K562 (cell line): ENCODE measurements around the gene MCM7. TPM values are rescaled to one million over a fixed set of nuclear protein-coding genes. Genes with fewer than 3 reads are reported as not detected.

ENCODE experiments used
- ATAC-seq: fragments of 200-7000 bp; cut with Tn5 transposase; 3 replicates; pipeline ENCODE4 v1.9.1; 2020; ENCODE audit warnings: moderate library complexity
- BruUV-seq: library from RNA; stranded (reverse); fragments of 400-500 nt; replicated peaks from 2 replicates; lab custom pipeline; 2021; lab: Mats Ljungman, UMichigan
- CTCF ChIA-PET: fragments of 300-600 bp; formaldehyde crosslinking; extraction: SDS; loops from one replicate; lab custom pipeline; 2021; ENCODE audit warnings: low intra/inter-chr PET ratio; lab: Yijun Ruan, JAX
- POLR2A ChIA-PET: fragments of 300-600, 350-650 bp; sonication (Branson Sonifier 250); formaldehyde crosslinking; extraction: SDS; loops from one replicate; lab custom pipeline; 2021; ENCODE audit warnings: antibody characterized with exemption, inconsistent platforms; lab: Yijun Ruan, JAX
- DNase-seq, 4 experiments: peaks; one replicate each; pipeline versions ENCODE4 v3.0.0 to v3.0.0-alpha.2; 2011 to 2018; ENCODE audit warnings: low spot score in 3 of 4, mixed read lengths in 3 of 4; ENCODE audit errors: extremely low read depth in 1 of 4
- FAIRE-seq: peaks from 2 replicates; lab custom pipeline; 2011; peaks lifted over from hg19 to GRCh38; lab: Jason Lieb, UNC
- H2AFZ ChIP-seq: 2 replicates; pipeline ENCODE4 v1.6.0; 2011; ENCODE audit warnings: low read depth, low read length, control low read depth, inconsistent platforms
- H3K27ac ChIP-seq: fragments of 200-600 bp; 3 replicates; pipeline ENCODE4 v1.8.0; 2011; ENCODE audit warnings: low read depth, mild to moderate bottlenecking, control low read depth, inconsistent platforms, low read length, moderate library complexity, mixed read lengths; ENCODE audit errors: extremely low read depth
- H3K27me3 ChIP-seq, 2 experiments: fragments of 300-600 bp in 1 of 2; 2 replicates in 1 of 2; 3 replicates in 1 of 2; pipeline versions ENCODE4 v1.6.0 to v1.8.0; 2011; ENCODE audit warnings: inconsistent platforms in 2 of 2, low read length in 2 of 2, mild to moderate bottlenecking in 1 of 2, mixed read lengths in 1 of 2, moderate library complexity in 1 of 2; ENCODE audit not compliant: control insufficient read depth in 2 of 2, insufficient read depth in 2 of 2
- H3K36me3 ChIP-seq: fragments of 300-600 bp; 3 replicates; pipeline ENCODE4 v1.8.0; 2011; ENCODE audit warnings: mild to moderate bottlenecking, low read length, inconsistent platforms; ENCODE audit not compliant: control insufficient read depth, insufficient read depth
- H3K4me1 ChIP-seq, 2 experiments: fragments of 200-600 bp in 1 of 2; replicated peaks in 1 of 2; 2 replicates in 1 of 2; 3 replicates in 1 of 2; pipeline versions ENCODE4 v1.5.1 to v1.8.0; 2011; ENCODE audit warnings: inconsistent platforms in 2 of 2, low read length in 2 of 2, mild to moderate bottlenecking in 1 of 2, mixed read lengths in 1 of 2, moderate library complexity in 1 of 2; ENCODE audit not compliant: control insufficient read depth in 2 of 2, insufficient read depth in 2 of 2
- H3K4me2 ChIP-seq: 2 replicates; pipeline ENCODE4 v1.6.1; 2011; ENCODE audit warnings: low read length, control low read depth, inconsistent platforms, mixed read lengths; ENCODE audit not compliant: insufficient read depth
- H3K4me3 ChIP-seq: fragments of 200-600 bp; sonication (generic), shearing (Covaris generic); 2 replicates; pipeline ENCODE4 v1.5.1; 2016; ENCODE audit warnings: control low read depth, inconsistent platforms
- H3K79me2 ChIP-seq: fragments of 200-600 bp; 3 replicates; pipeline ENCODE4 v1.8.0; 2011; ENCODE audit warnings: low read length, inconsistent platforms; ENCODE audit not compliant: control insufficient read depth, insufficient read depth
- H3K9ac ChIP-seq, 2 experiments: 2 replicates each; pipeline versions ENCODE4 v1.6.0 to v1.6.1; 2011; ENCODE audit warnings: low read depth in 2 of 2, low read length in 2 of 2, control low read depth in 1 of 2, inconsistent platforms in 1 of 2, mild to moderate bottlenecking in 1 of 2, mixed read lengths in 1 of 2; ENCODE audit not compliant: insufficient read depth in 1 of 2
- H3K9me1 ChIP-seq: one replicate; pipeline ENCODE4 v1.6.0; 2011; ENCODE audit warnings: inconsistent platforms, mild to moderate bottlenecking, low read length, moderate library complexity; ENCODE audit not compliant: control insufficient read depth, insufficient read depth
- H3K9me3 ChIP-seq: replicated peaks from 2 replicates; pipeline ENCODE4 v1.5.1; 2011; ENCODE audit warnings: low read depth, low read length, inconsistent platforms; ENCODE audit not compliant: control insufficient read depth, insufficient read depth
- H4K20me1 ChIP-seq: replicated peaks from 2 replicates; pipeline ENCODE4 v1.6.1; 2011; ENCODE audit warnings: low read length, inconsistent platforms, mixed read lengths; ENCODE audit not compliant: control insufficient read depth, insufficient read depth
- ERF ChIP-seq: fragments of 450-650 bp; formaldehyde crosslinking; IDR thresholded peaks from 2 replicates; pipeline ENCODE4 v1.4.0; 2020; ENCODE audit warnings: mild to moderate bottlenecking, mixed read lengths
- JUN ChIP-seq, 2 experiments: sonication (generic) in 1 of 2; formaldehyde crosslinking in 1 of 2; IDR thresholded peaks; 2 replicates each; pipeline versions ENCODE4 v1.6.1 to v1.8.0; 2012 to 2022; ENCODE audit warnings: borderline replicate concordance in 2 of 2, mild to moderate bottlenecking in 2 of 2, improper control_type of control experiment in 1 of 2, low read depth in 1 of 2, low read length in 1 of 2, missing genetic modification reagents in 1 of 2
- KAT8 ChIP-seq: fragments of 450-650 bp; IDR thresholded peaks from 2 replicates; pipeline ENCODE4 v1.6.1; 2016; ENCODE audit warnings: low read depth, mild to moderate bottlenecking
- MCM7 ChIP-seq, 2 experiments: fragments of 450-650 bp; IDR thresholded peaks; 2 replicates each; pipeline ENCODE4 v1.6.1; 2016 to 2018
- PHF8 ChIP-seq: fragments of 200-600 bp; sonication (generic); IDR thresholded peaks from 2 replicates; pipeline ENCODE4 v1.6.1; 2012; ENCODE audit warnings: mixed run types, mild to moderate bottlenecking, inconsistent platforms, low read length, moderate library complexity, borderline replicate concordance
- POLR2A ChIP-seq: fragments of 450-650 bp; conservative IDR thresholded peaks from 2 replicates; pipeline ENCODE4 v1.6.1; 2016
- PRMT5 ChIP-seq: sonication (generic); formaldehyde crosslinking; IDR thresholded peaks from 2 replicates; pipeline ENCODE4 v1.5.0; 2020; ENCODE audit warnings: missing genetic modification reagents
- RBFOX2 ChIP-seq: fragments of 200-400 bp; formaldehyde crosslinking; IDR thresholded peaks from 2 replicates; pipeline ENCODE4 v1.6.1; 2017; ENCODE audit warnings: low read depth, mild to moderate bottlenecking, low read length, moderate library complexity
- SETDB1 ChIP-seq: IDR thresholded peaks from one replicate; pipeline ENCODE4 v1.6.1; 2012; ENCODE audit warnings: low read length, control low read depth, inconsistent platforms
- SIN3A ChIP-seq, 2 experiments: fragments of 150-350 bp in 1 of 2; IDR thresholded peaks; 2 replicates each; pipeline ENCODE4 v1.6.1; 2011 to 2016; ENCODE audit warnings: borderline replicate concordance in 2 of 2, low read depth in 2 of 2, low read length in 2 of 2, mild to moderate bottlenecking in 2 of 2, moderate library complexity in 2 of 2; ENCODE audit not compliant: control insufficient read depth in 1 of 2
- SUPT5H ChIP-seq: fragments of 450-650 bp; IDR thresholded peaks from 2 replicates; pipeline ENCODE4 v1.6.1; 2016
- ZFPM2 ChIP-seq: fragments of 250-450 bp; sonication (Bioruptor Pico); IDR thresholded peaks from 2 replicates; pipeline ENCODE4 v1.5.1; 2022; ENCODE audit warnings: mild to moderate bottlenecking
- ZNF175 ChIP-seq: fragments of 200-800 bp; sonication (Bioruptor generic); IDR thresholded peaks from 2 replicates; pipeline ENCODE4 v1.6.1; 2016; ENCODE audit warnings: low read depth, mild to moderate bottlenecking, missing genetic modification characterization, missing compliant biosample characterization
- ZSCAN32 ChIP-seq: fragments of 450-650 bp; formaldehyde crosslinking; IDR thresholded peaks from 2 replicates; pipeline ENCODE4 v1.4.0; 2020; ENCODE audit warnings: mild to moderate bottlenecking, moderate library complexity
- WGBS: fragments of 100-300 bp; shearing (Covaris generic); methylation state at CpG from one replicate; pipeline ENCODE4 v1.1.6; 2016; ENCODE audit warnings: low coverage, mixed read lengths; ENCODE audit not compliant: insufficient coverage; ENCODE audit errors: missing lambda C conversion rate; 5-methylcytosine and 5-hydroxymethylcytosine counted together
- in situ Hi-C: fragments of 300-500 bp; cut with MboI; formaldehyde crosslinking; loops from 4 replicates; pipeline ENCODE4 v1.15.0; 2018; ENCODE audit warnings: inconsistent platforms, mixed read lengths
- intact Hi-C: fragments of 100-400 bp; cut with micrococcal nuclease; formaldehyde crosslinking; loops from 2 replicates; pipeline ENCODE4 v1.14.2; 2022
- polyA plus RNA-seq, 8 experiments: library from polyadenylated mRNA; depleted of rRNA in 4 of 8; stranded (reverse) in 5 of 8; unstranded in 3 of 8; fragments of >200 nt; fragmentation: Nextera tagmentation in 2 of 8; fragmentation: Illumina TruSeq in 1 of 8; extraction: Ambion mirVana in 2 of 8; extraction: Trizol in 1 of 8; gene quantifications; 2 replicates each; pipeline versions ENCODE4 v1.2.1 to v1.2.3, GENCODE V29; 2011 to 2014; ENCODE audit warnings: inconsistent platforms in 1 of 8, missing spikeins in 1 of 8
- total RNA-seq, 7 experiments: library from RNA; depleted of rRNA in 6 of 7; stranded (reverse); fragments of >200 nt in 6 of 7; fragmentation: Illumina TruSeq in 2 of 7; extraction: Trizol in 2 of 7; gene quantifications; 2 replicates each; pipeline versions ENCODE4 v1.2.1 to v1.2.3, GENCODE V29; 2011 to 2021; ENCODE audit warnings: low replicate concordance in 1 of 7
- TF ChIP-seq, protein P1 (sequence below): sonication (generic); formaldehyde crosslinking; IDR thresholded peaks from 2 replicates; pipeline ENCODE4 v1.5.0; 2020; ENCODE audit warnings: missing genetic modification reagents
- TF ChIP-seq, protein P2 (sequence below): fragments of 250-450 bp; sonication (Bioruptor Pico); IDR thresholded peaks from 2 replicates; pipeline ENCODE4 v1.6.1; 2021; ENCODE audit warnings: mild to moderate bottlenecking

The MCM7 gene
- total and polyA plus RNA-seq, 9 of the 15 experiments (the other 6 are each of a cell fraction or from before 2014, with no cell fraction given): 329 to 856 (median 437) TPM

DNA sequence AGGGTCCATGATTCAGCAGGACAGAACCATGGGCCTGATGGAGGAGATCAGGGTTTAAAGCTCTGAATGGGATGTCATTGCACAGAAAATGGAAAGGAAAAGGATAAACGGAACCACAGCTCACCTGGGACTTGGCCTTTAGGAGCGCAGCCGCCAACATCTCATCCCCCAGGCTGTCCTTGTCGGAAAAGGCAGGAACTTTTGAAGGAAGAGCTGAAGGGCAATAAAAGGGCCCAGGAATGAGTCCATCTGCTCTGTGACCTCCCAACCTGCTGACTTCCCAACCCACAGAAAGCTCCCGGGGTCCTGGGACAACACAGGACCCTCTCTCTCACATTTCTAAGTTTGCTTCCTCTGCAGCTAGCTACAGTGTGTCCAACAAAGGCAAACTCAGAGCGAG lies 25.8 kb downstream of the MCM7 start:
- Histone ChIP-seq H3K79me2 (peaks cover 38% of the 10 kb centered on the region), H3K36me3 (peaks cover 96% of the 10 kb centered on the region)

More for the DNA sequence above, 25.8 kb downstream of the MCM7 start:
- no peak for ATAC-seq
- Histone ChIP-seq H3K4me2 (no peak overlapping the region), H3K9me1 (peaks cover 4% of the 10 kb centered on the region), H3K4me3 (no peak overlapping the region), H2AFZ (no peak overlapping the region), H3K4me1 (peaks cover 2 to 4% of the 10 kb centered on the region in 2 experiments; a peak in 3 of 5 replicates), H4K20me1 (no peaks in the 10 kb centered on the region), H3K27ac (no peak overlapping the region), H3K9ac (no peak overlapping the region), H3K27me3 (no peaks in the 10 kb centered on the region), H3K9me3 (peaks cover 49% of the 10 kb centered on the region)
- no peak for FAIRE-seq
- in situ Hi-C loops (no loop called here), intact Hi-C loops (no loop called here)
- POLR2A ChIA-PET: interaction anchor here (0.6 to 5.3 kb wide), 5 partner anchors 8 to 60 kb away, joined by 3 to 32 read pairs (median 6); partner anchors contain the start of gene ZKSCAN1
- no TSS peak for BruUV-seq
- CTCF ChIA-PET: no interaction called here
- DNase-seq: no peak
- TF ChIP-seq SIN3A (IDR thresholded peaks at IDR 0.05; ENCODE audit: borderline replicate concordance in 2 of 2, control insufficient read depth in 1 of 2, low read depth in 2 of 2, low read length in 2 of 2) (no peak), ZSCAN32 (CRISPR knock-in tag) (no peak), KAT8 (no peak), POLR2A (0 out of 2 replicates have a peak, but pooled peaks have one; percentile 18), ERF (CRISPR knock-in tag) (no peak), PRMT5 (CRISPR knock-in tag) (no peak), SUPT5H (peak; percentile 24; the same call in 1 of the 2 replicates), RBFOX2 (0 out of 2 replicates have a peak, but pooled peaks have one; percentile 21), JUN (IDR thresholded peaks at IDR 0.05; ENCODE audit: borderline replicate concordance, low read depth, low read length) (no peak), JUN (CRISPR knock-in tag; IDR thresholded peaks at IDR 0.05; ENCODE audit: borderline replicate concordance) (no peak), MCM7 (IDR thresholded peaks at IDR 0.05) (no peak), ZNF175 (CRISPR knock-in tag) (no peak), PHF8 (no peak), ZFPM2 (CRISPR knock-in tag) (no peak), SETDB1 (no peak)
- TF ChIP-seq, protein P1, sequence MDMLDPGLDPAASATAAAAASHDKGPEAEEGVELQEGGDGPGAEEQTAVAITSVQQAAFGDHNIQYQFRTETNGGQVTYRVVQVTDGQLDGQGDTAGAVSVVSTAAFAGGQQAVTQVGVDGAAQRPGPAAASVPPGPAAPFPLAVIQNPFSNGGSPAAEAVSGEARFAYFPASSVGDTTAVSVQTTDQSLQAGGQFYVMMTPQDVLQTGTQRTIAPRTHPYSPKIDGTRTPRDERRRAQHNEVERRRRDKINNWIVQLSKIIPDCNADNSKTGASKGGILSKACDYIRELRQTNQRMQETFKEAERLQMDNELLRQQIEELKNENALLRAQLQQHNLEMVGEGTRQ (CRISPR knock-in tag): no peak
- TF ChIP-seq, protein P2, sequence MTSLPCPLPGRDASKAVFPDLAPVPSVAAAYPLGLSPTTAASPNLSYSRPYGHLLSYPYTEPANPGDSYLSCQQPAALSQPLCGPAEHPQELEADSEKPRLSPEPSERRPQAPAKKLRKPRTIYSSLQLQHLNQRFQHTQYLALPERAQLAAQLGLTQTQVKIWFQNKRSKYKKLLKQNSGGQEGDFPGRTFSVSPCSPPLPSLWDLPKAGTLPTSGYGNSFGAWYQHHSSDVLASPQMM (CRISPR knock-in tag): no peak
- TF ChIP-seq, all 486 proteins: peak for 3
- 95% methylated on average over 6 of the region's 6 CpGs for WGBS
